Trophoblast cell (in vitro differentiated cells and primary cell): ENCODE data around the gene SLC31A2. TPM values are rescaled to one million over a fixed set of nuclear protein-coding genes. Genes with fewer than 3 reads are reported as not detected.
"Not testable (repeated sequence)": the region's sequence is repeated elsewhere in the genome, so short reads cannot be mapped to it uniquely, and the experiment has no call there.

ENCODE experiments used
- DNase-seq, 2 donors: peaks; one replicate each; pipeline ENCODE4 v3.0.0-alpha.2; 2016
- H2AFZ ChIP-seq: 2 replicates; pipeline ENCODE4 v1.6.1; 2013; ENCODE audit warnings: low read length, moderate library complexity, mild to moderate bottlenecking; ENCODE audit not compliant: insufficient read depth, poor library complexity
- H2AK5ac ChIP-seq: 2 replicates; pipeline ENCODE4 v1.6.1; 2013; ENCODE audit warnings: mild to moderate bottlenecking, low read length
- H2BK120ac ChIP-seq: 2 replicates; pipeline ENCODE4 v1.6.1; 2013; ENCODE audit warnings: low read length, mild to moderate bottlenecking, moderate library complexity; ENCODE audit not compliant: insufficient read depth, poor library complexity
- H2BK12ac ChIP-seq: 2 replicates; pipeline ENCODE4 v1.6.1; 2013; ENCODE audit warnings: mild to moderate bottlenecking, low read length, moderate library complexity
- H2BK5ac ChIP-seq: 2 replicates; pipeline ENCODE4 v1.6.1; 2013; ENCODE audit warnings: low read length, low read depth, moderate library complexity, mild to moderate bottlenecking; ENCODE audit not compliant: poor library complexity
- H3K14ac ChIP-seq: 2 replicates; pipeline ENCODE4 v1.6.1; 2013; ENCODE audit warnings: mild to moderate bottlenecking, low read length
- H3K18ac ChIP-seq: 2 replicates; pipeline ENCODE4 v1.6.1; 2013; ENCODE audit warnings: mild to moderate bottlenecking, low read length
- H3K23ac ChIP-seq: 2 replicates; pipeline ENCODE4 v1.6.1; 2013; ENCODE audit warnings: low read length
- H3K27ac ChIP-seq: 2 replicates; pipeline ENCODE4 v1.5.1; 2013; ENCODE audit warnings: low read depth, mild to moderate bottlenecking, inconsistent platforms, low read length, moderate library complexity
- H3K27me3 ChIP-seq: 2 replicates; pipeline ENCODE4 v1.6.1; 2013; ENCODE audit warnings: inconsistent platforms, mild to moderate bottlenecking, low read length, moderate library complexity; ENCODE audit not compliant: insufficient read depth
- H3K36me3 ChIP-seq, 2 experiments: 1 replicate in 1 of 2; 2 replicates in 1 of 2; pipeline ENCODE4 v1.6.1; 2013; ENCODE audit warnings: low read length in 2 of 2, mild to moderate bottlenecking in 2 of 2, moderate library complexity in 1 of 2; ENCODE audit not compliant: insufficient read depth in 2 of 2, control insufficient read depth in 1 of 2
- H3K4ac ChIP-seq: 2 replicates; pipeline ENCODE4 v1.6.1; 2013; ENCODE audit warnings: low read depth, mild to moderate bottlenecking, low read length, moderate library complexity
- H3K4me1 ChIP-seq, 2 experiments: 1 replicate in 1 of 2; 2 replicates in 1 of 2; pipeline ENCODE4 v1.6.1; 2013; ENCODE audit warnings: low read length in 2 of 2, mild to moderate bottlenecking in 2 of 2, moderate library complexity in 1 of 2; ENCODE audit not compliant: insufficient read depth in 2 of 2, control insufficient read depth in 1 of 2
- H3K4me2 ChIP-seq: 2 replicates; pipeline ENCODE4 v1.6.1; 2013; ENCODE audit warnings: inconsistent platforms, mild to moderate bottlenecking, low read length, moderate library complexity
- H3K4me3 ChIP-seq: 2 replicates; pipeline ENCODE4 v1.5.1; 2013; ENCODE audit warnings: mild to moderate bottlenecking, low read depth, low read length, inconsistent platforms
- H3K79me1 ChIP-seq: one replicate; pipeline ENCODE4 v1.6.1; 2013; ENCODE audit warnings: low read length
- H3K79me2 ChIP-seq: 2 replicates; pipeline ENCODE4 v1.6.1; 2013; ENCODE audit warnings: low read length, mild to moderate bottlenecking; ENCODE audit not compliant: control insufficient read depth, insufficient read depth, poor library complexity
- H3K9ac ChIP-seq: 2 replicates; pipeline ENCODE4 v1.6.1; 2013; ENCODE audit warnings: mild to moderate bottlenecking, low read length
- H3K9me3 ChIP-seq: 2 replicates; pipeline ENCODE4 v1.6.1; 2013; ENCODE audit warnings: low read depth, mild to moderate bottlenecking, control low read depth, inconsistent platforms, low read length; ENCODE audit not compliant: insufficient read depth
- H4K12ac ChIP-seq: 2 replicates; pipeline ENCODE4 v1.6.1; 2013; ENCODE audit warnings: low read depth, mild to moderate bottlenecking, low read length, moderate library complexity
- H4K8ac ChIP-seq: 2 replicates; pipeline ENCODE4 v1.6.1; 2013; ENCODE audit warnings: low read depth, mild to moderate bottlenecking, low read length, moderate library complexity
- H4K91ac ChIP-seq: one replicate; pipeline ENCODE4 v1.6.1; 2013; ENCODE audit warnings: low read depth, mild to moderate bottlenecking, low read length, moderate library complexity
- WGBS: extraction: QIAGEN DNeasy Blood & Tissue Kit; methylation state at CpG from one replicate; pipeline ENCODE4 v1.1.7; 2013; ENCODE audit warnings: missing lambda C conversion rate; ENCODE audit not compliant: insufficient read length, insufficient coverage; ENCODE audit errors: extremely low coverage; 5-methylcytosine and 5-hydroxymethylcytosine counted together
- polyA plus RNA-seq: library from polyadenylated mRNA; stranded (reverse); fragments of 200-250 nt; gene quantifications from 2 replicates; pipeline ENCODE4 v1.2.3, GENCODE V29; 2013

Gene SLC31A2, protein sequence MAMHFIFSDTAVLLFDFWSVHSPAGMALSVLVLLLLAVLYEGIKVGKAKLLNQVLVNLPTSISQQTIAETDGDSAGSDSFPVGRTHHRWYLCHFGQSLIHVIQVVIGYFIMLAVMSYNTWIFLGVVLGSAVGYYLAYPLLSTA
- 5.6 TPM in 2 replicates for polyA plus RNA-seq

DNA sequence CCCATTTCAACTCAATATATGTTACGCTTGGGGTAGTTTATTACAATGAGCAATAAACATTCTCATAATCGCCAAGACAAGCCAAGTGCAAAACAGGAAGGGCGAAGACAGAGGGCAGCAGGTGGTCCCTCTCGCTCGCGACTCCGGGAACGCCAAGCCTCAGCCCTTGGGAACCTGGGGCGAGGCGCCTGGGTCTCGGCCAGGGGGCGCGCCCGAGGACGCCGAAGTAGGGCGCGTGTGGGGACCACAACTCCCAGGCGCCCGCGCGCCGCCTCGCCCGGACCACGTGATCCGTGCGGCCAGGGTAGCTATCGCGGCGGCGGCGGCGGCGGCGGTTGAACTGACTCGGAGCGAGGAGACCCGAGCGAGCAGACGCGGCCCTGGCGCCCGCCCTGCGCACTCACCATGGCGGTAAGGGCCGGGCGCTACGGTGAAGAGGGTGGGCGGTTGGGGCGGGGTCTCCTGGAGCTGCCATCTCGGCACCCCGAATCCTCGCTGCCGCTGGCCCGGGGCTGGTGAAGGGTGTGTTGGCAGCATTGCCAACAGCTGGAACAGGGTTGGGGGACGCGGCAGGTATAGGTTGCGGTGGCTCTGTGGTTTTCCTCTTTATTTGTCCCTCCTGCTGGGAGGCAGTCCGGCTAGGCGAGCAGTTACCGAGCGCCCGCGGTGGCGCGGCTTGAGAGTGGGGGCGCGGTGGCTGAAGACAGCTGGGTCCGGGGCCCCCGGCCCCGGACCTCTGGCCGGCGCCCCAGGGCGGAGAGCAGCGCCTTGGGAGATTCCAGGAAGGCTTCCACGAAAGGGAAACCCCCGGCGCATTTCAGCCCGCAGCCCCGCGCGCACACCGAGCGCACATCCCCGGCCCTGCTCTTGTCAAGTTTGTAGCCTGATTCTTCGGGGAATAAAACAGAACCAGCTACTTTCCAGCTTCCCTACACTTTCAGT is at the start of gene SLC31A2:
SLC31A2 (plus strand) TSS at position 338 of the 942 bp plus-strand sequence; CDS start at position 406, 68 bp downstream.
- DNase-seq: peak; percentile 75 to 82
- H3K4me3 ChIP-seq: peak within 1 kb of the TSS; percentile 92
- no peak within 1 kb of the TSS for H2BK12ac ChIP-seq
- H2AK5ac ChIP-seq: no peak within 1 kb of the TSS
- no CpG with 5 or more reads among the region's 87 CpGs for WGBS
- H3K4me1 ChIP-seq: peaks cover 5 to 11% of the 10 kb centered on the region in 2 experiments
- H3K9ac ChIP-seq: peak within 1 kb of the TSS; percentile 64
- peaks cover 4% of the 10 kb centered on the region for H3K79me2 ChIP-seq
- H4K8ac ChIP-seq: peak within 1 kb of the TSS; percentile 78
- no peaks in the 10 kb centered on the region for H3K36me3 ChIP-seq
- peak within 1 kb of the TSS; percentile 84 for H2AFZ ChIP-seq
- peak within 1 kb of the TSS; percentile 50 for H2BK120ac ChIP-seq
- peak within 1 kb of the TSS; percentile 38 for H2BK5ac ChIP-seq
- H3K27ac ChIP-seq: peak within 1 kb of the TSS; percentile 50
- H3K4ac ChIP-seq: peak within 1 kb of the TSS; percentile 41
- H3K27me3 ChIP-seq: no peaks in the 10 kb centered on the region
- peak within 1 kb of the TSS; percentile 58 for H4K91ac ChIP-seq
- H3K9me3 ChIP-seq: no peaks in the 10 kb centered on the region
- H3K79me1 ChIP-seq: peaks cover 5% of the 10 kb centered on the region
- no peak within 1 kb of the TSS for H3K23ac ChIP-seq
- H3K18ac ChIP-seq: peak within 1 kb of the TSS; percentile 81
- H4K12ac ChIP-seq: peak within 1 kb of the TSS; percentile 62
- peak within 1 kb of the TSS; percentile 93 for H3K4me2 ChIP-seq
- H3K14ac ChIP-seq: peak within 1 kb of the TSS; percentile 93

DNA sequence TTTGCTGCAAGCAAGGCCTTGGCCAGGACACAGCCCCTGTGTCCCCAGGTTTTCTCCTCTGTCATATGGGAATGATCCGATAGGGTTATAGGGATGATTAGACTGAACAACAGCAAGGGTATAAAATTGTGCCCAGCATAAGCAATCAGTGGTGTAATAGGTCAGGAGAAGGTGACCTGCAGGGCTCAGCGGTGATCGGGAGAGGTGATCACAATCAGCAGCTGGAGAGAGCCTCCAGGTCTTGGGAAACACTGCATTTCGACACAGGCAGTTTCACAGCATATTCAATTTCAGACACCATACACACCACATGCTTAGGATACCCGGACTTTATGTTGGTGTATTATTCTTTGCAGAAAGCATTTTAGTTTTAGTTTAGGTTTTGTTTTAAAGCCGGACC is 45.5 kb upstream of the SLC31A2 start:
- H4K12ac ChIP-seq, H4K91ac ChIP-seq, H3K27ac ChIP-seq, H3K4ac ChIP-seq, DNase-seq, H3K4me3 ChIP-seq, H2BK5ac ChIP-seq, H2BK12ac ChIP-seq, H2AK5ac ChIP-seq, H3K9ac ChIP-seq, H3K79me2 ChIP-seq, H3K36me3 ChIP-seq, H3K79me1 ChIP-seq, H3K4me1 ChIP-seq, H3K4me2 ChIP-seq, H3K18ac ChIP-seq, H4K8ac ChIP-seq, H3K9me3 ChIP-seq, H2BK120ac ChIP-seq, H3K23ac ChIP-seq, H3K14ac ChIP-seq, H3K27me3 ChIP-seq, H2AFZ ChIP-seq: not testable (repeated sequence)
- no CpG with 5 or more reads among the region's 6 CpGs for WGBS

DNA sequence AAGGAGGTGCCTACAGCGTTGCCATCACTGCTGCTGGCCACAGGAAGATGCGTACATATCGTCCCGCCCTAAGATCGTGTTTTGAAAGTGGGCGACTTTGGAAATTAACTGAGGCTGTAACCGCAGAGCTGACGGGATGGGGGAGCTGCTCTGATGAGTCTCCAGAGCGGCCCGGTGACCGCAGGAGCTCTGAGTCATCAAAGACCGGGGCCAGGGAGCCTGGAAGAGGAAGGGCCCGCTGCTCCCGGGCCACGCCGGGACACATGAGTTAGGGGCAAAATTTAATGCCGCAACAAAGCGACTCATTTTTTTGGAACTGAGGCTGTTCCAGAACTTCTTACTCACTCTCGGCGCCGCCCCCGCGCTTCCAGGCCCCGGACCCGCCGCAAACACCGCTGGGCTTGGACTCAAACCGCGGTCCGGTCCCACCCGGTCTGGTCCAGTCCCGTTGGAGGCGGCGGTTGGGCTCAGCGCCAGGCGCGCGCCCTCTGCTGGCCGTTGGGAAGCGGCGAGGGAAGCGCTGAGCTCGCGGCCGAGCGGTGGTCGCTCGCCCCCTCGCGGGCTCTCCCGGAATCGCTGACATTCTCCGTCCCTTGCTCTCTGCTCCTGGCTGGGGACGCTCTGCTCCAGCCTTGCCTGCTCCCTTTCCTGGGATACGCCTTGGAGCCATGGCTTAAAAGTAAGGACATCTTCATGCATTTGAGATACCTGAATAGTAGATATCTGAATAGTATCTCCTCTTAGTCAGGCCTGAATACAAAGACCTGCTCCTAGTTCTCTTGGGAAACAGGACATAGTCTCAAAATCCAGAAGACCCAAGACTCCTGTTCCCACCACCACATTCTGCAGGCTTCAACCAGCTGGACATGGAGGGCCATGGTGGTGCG is 39.5 kb upstream of the SLC31A2 start:
- peak in 1 of 2 donors; percentile 55 for DNase-seq
- not testable (repeated sequence) for H2BK12ac ChIP-seq, H3K9ac ChIP-seq, H3K79me2 ChIP-seq, H3K9me3 ChIP-seq, H3K23ac ChIP-seq, H3K4me2 ChIP-seq, H2BK120ac ChIP-seq, H2AFZ ChIP-seq, H4K91ac ChIP-seq, H4K8ac ChIP-seq, H2BK5ac ChIP-seq, H3K4ac ChIP-seq, H3K14ac ChIP-seq, H2AK5ac ChIP-seq, H4K12ac ChIP-seq, H3K79me1 ChIP-seq, H3K27ac ChIP-seq, H3K4me3 ChIP-seq, H3K4me1 ChIP-seq, H3K27me3 ChIP-seq, H3K18ac ChIP-seq, H3K36me3 ChIP-seq
- WGBS: no CpG with 5 or more reads among the region's 56 CpGs
